GM12875 (cell line): ENCODE results near the gene PARD3B.

Experiments
- H3K4me3 ChIP-seq: one replicate; pipeline ENCODE4 v1.5.1; 2011; ENCODE audit warnings: low read depth, low read length, control low read depth
- TF ChIP-seq, protein P1 (sequence below): IDR thresholded peaks from 2 replicates; pipeline ENCODE4 v1.5.1; 2011; ENCODE audit warnings: low read depth, mild to moderate bottlenecking, control low read depth, inconsistent platforms, low read length, moderate library complexity, borderline replicate concordance; ENCODE audit not compliant: insufficient read depth

Gene PARD3B

DNA sequence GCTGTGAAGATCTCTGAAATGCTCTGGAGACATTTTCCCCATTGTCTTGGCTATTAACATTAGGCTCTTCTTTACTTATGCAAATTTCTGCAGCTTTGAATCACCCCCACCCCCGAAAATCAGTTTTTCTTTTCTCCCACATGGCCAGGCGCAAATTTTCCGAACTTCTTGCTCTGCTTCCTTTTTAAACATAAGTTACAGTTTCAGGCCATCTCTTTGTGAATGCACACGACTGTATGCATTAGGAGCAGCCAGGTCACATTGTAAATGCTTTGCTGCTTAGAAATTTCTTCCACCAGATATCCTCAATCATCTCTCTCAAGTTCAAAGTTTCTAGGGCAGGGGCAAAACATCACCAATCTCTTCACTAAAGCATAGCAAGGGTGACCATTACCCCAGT, 106.8 kb downstream of the PARD3B start:
- no peak overlapping the region for H3K4me3 ChIP-seq
- TF ChIP-seq, protein P1, sequence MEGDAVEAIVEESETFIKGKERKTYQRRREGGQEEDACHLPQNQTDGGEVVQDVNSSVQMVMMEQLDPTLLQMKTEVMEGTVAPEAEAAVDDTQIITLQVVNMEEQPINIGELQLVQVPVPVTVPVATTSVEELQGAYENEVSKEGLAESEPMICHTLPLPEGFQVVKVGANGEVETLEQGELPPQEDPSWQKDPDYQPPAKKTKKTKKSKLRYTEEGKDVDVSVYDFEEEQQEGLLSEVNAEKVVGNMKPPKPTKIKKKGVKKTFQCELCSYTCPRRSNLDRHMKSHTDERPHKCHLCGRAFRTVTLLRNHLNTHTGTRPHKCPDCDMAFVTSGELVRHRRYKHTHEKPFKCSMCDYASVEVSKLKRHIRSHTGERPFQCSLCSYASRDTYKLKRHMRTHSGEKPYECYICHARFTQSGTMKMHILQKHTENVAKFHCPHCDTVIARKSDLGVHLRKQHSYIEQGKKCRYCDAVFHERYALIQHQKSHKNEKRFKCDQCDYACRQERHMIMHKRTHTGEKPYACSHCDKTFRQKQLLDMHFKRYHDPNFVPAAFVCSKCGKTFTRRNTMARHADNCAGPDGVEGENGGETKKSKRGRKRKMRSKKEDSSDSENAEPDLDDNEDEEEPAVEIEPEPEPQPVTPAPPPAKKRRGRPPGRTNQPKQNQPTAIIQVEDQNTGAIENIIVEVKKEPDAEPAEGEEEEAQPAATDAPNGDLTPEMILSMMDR = no peak

- TF ChIP-seq, protein P1 = no peak
- no peak overlapping the region for H3K4me3 ChIP-seq
Measured at GRCh38 chr2:204654669-204655068, 109.4 kb downstream of the PARD3B start.

- TF ChIP-seq, protein P1 = no peak
- no peak overlapping the region for H3K4me3 ChIP-seq
Measured at GRCh38 chr2:204655101-204655500, 109.8 kb downstream of the PARD3B start.

GRCh38 chr2:204655626-204656025, 110.4 kb downstream of the PARD3B start:
- H3K4me3 ChIP-seq = no peak overlapping the region
- TF ChIP-seq, protein P1 = no peak

DNA sequence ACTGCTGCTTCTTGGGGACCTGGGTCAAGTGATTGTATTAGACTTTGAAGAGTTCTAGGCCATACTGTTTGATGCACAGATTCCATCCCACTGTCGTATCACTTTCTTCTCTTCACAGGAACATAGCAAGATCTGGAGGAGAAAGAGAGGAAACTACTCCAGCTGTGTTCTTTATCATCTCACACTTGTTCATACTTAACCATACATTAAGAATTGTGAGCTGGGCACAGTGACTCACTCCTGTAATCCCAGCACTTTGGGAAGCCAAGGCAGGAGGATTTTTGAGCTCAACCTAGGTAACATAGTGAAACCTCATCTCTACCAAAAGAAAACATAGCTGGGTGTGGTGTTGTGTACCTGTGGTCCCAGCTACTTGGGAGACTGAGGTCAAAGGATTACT, 111.7 kb downstream of the PARD3B start:
- H3K4me3 ChIP-seq = no peak overlapping the region
- TF ChIP-seq, protein P1 = no peak

- TF ChIP-seq, protein P1 = no peak
- H3K4me3 ChIP-seq = no peak overlapping the region
Measured at GRCh38 chr2:204662956-204663355, 117.7 kb downstream of the PARD3B start.

- H3K4me3 ChIP-seq = no peak overlapping the region
- TF ChIP-seq, protein P1 = no peak
Measured at GRCh38 chr2:204663816-204664425, 118.6 kb downstream of the PARD3B start.
